ENCODE results near the gene LRRC10. TPM values are rescaled to one million over a fixed set of nuclear protein-coding genes. Genes with fewer than 3 reads are reported as not detected.

The LRRC10 gene
- total RNA-seq, 6 experiments from 2014 or later, result not detected

GRCh38 chr12:69569236-69569635, 41.5 kb downstream of the LRRC10 start:
- H3K36me3 Mint-ChIP-seq (ENCODE audit: low read depth), result peaks cover 22% of the 10 kb centered on the region
- TF ChIP-seq, protein P1, sequence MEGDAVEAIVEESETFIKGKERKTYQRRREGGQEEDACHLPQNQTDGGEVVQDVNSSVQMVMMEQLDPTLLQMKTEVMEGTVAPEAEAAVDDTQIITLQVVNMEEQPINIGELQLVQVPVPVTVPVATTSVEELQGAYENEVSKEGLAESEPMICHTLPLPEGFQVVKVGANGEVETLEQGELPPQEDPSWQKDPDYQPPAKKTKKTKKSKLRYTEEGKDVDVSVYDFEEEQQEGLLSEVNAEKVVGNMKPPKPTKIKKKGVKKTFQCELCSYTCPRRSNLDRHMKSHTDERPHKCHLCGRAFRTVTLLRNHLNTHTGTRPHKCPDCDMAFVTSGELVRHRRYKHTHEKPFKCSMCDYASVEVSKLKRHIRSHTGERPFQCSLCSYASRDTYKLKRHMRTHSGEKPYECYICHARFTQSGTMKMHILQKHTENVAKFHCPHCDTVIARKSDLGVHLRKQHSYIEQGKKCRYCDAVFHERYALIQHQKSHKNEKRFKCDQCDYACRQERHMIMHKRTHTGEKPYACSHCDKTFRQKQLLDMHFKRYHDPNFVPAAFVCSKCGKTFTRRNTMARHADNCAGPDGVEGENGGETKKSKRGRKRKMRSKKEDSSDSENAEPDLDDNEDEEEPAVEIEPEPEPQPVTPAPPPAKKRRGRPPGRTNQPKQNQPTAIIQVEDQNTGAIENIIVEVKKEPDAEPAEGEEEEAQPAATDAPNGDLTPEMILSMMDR (IDR thresholded peaks at IDR 0.05), result no peak
- H3K27me3 Mint-ChIP-seq (ENCODE audit: insufficient read depth), result no peaks in the 10 kb centered on the region; the same call in 1 of the 2 replicates
- no peaks in the 10 kb centered on the region for H3K9me3 Mint-ChIP-seq
- peak overlapping the region; percentile 67 for H3K4me3 Mint-ChIP-seq
- peaks cover 61% of the 10 kb centered on the region for H3K4me1 Mint-ChIP-seq (ENCODE audit: low read depth)
- H3K27ac Mint-ChIP-seq, result peak overlapping the region; percentile 85
- peak; percentile 52 for DNase-seq

GRCh38 chr12:69566603-69567002, 44.1 kb downstream of the LRRC10 start:
- DNase-seq, result no peak
- Mint-ChIP-seq H3K27ac (no peak overlapping the region), H3K9me3 (no peaks in the 10 kb centered on the region), H3K4me3 (no peak overlapping the region), H3K27me3 (ENCODE audit: insufficient read depth) (no peaks in the 10 kb centered on the region), H3K4me1 (ENCODE audit: low read depth) (peaks cover 50% of the 10 kb centered on the region), H3K36me3 (ENCODE audit: low read depth) (peaks cover 9% of the 10 kb centered on the region; the same call in 1 of the 2 replicates)
- TF ChIP-seq, protein P1 (IDR thresholded peaks at IDR 0.05), result peak; percentile 23; the same call in 1 of the 2 replicates

DNA sequence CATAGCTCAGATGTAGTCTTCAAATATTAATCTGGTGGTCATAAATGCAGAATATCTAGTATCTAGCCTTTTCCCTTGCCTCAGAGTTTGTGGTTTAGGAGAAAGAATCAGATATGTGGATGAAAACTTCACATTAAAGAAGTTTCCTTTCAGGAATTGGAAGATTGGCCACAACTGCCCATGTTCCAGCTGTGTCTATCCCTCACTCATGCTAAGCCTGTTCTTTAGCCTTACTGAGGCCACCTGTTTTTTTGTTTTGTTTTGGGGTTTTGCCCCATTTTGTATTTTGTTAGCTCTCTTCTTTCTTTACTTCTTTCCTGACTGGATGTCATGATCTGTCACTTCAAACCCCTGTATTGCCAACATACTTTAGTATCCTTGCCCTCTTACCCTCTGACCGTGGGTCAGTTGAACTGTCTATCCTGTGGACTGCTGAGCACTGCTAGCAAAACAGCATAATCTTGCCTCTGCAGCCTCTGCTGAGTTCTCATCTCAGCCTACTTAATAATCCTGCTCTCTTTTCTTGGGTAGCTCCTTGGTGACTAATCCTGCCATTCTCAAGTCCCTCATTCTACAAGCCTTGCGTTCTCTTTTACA, 47.4 kb downstream of the LRRC10 start:
- Mint-ChIP-seq H3K4me1 (ENCODE audit: low read depth) (peaks cover 25% of the 10 kb centered on the region), H3K36me3 (ENCODE audit: low read depth) (peaks cover 8% of the 10 kb centered on the region), H3K27ac (no peak overlapping the region; the same call in 1 of the 2 replicates), H3K4me3 (no peak overlapping the region), H3K27me3 (ENCODE audit: insufficient read depth) (no peaks in the 10 kb centered on the region), H3K9me3 (no peaks in the 10 kb centered on the region)
- TF ChIP-seq, protein P1 (IDR thresholded peaks at IDR 0.05), result no peak
- DNase-seq, result no peak

Small RNAs within 50 kb of the gene (microRNA-seq; reads per million reads assigned to microRNA genes)
- gene MIR3913-1 (not detected), gene MIR3913-2 (not detected)

Other genes starting within 250 kb of the LRRC10 start
- 10 to 100 TPM; 26.5 to 35.8 (median 31.1) TPM for gene FRS2, start 140.5 kb downstream of the LRRC10 start, total RNA-seq (2021; fragmentation: NEBNext Ultra II Directional; extraction: Animal tissue kit (Norgen Biotek cat#: 25700))
- gene CCT2, start 25.4 kb downstream of the LRRC10 start, total RNA-seq (2021; fragmentation: NEBNext Ultra II Directional; extraction: Animal tissue kit (Norgen Biotek cat#: 25700)), result 100 to 1,000 TPM; 229 to 305 (median 232) TPM
- under 1 TPM in 2 of 6 experiments, not detected in 4; 0.10 to 0.15 TPM for gene BEST3, start 88.4 kb upstream of the LRRC10 start, total RNA-seq (2021; fragmentation: NEBNext Ultra II Directional; extraction: Animal tissue kit (Norgen Biotek cat#: 25700))
- gene RAB3IP, start 128.0 kb upstream of the LRRC10 start, total RNA-seq (2021; fragmentation: NEBNext Ultra II Directional; extraction: Animal tissue kit (Norgen Biotek cat#: 25700)), result 1 to 10 TPM; 1.3 to 2.3 (median 1.4) TPM
- gene MYRFL, start 214.3 kb upstream of the LRRC10 start, total RNA-seq (2021; fragmentation: NEBNext Ultra II Directional; extraction: Animal tissue kit (Norgen Biotek cat#: 25700)), result not detected

All from HFFc6 (cell line).